ENCODE measurements around the gene NAALADL2. TPM values are rescaled to one million over a fixed set of nuclear protein-coding genes. Genes with fewer than 3 reads are reported as not detected.

Gene NAALADL2
- total RNA-seq, 2 donors from 2014 or later = 8.5 to 24.3 TPM

DNA sequence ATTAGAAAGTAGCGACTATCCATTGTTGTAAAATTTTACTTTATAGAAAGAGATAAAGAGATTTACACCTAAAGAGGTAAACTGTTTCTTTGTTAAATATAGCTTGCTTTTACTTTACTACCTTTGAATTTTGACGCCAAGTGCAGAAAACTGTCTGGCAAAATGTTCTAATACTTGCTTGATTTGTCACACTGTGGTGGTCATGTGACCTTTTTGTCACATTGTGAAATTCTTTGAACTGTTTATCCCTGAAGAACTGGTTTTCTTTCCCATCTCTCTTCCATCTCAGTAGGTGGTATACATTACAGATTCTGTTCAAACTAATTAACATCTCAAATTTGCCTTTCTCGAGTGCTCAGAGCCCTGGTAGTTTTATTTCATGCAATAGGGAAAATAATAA, 327.4 kb downstream of the NAALADL2 start:
- Histone ChIP-seq H3K9ac (ENCODE audit: low read depth in 2 of 2, low read length in 2 of 2) (no peak overlapping the region), H3K27ac (no peak overlapping the region), H3K9me3 (no peaks in the 10 kb centered on the region), H3K4me3 (no peak overlapping the region), H3K4me1 (no peaks in the 10 kb centered on the region), H3K36me3 (no peaks in the 10 kb centered on the region), H3K27me3 (no peaks in the 10 kb centered on the region)
- TF ChIP-seq, protein P1, sequence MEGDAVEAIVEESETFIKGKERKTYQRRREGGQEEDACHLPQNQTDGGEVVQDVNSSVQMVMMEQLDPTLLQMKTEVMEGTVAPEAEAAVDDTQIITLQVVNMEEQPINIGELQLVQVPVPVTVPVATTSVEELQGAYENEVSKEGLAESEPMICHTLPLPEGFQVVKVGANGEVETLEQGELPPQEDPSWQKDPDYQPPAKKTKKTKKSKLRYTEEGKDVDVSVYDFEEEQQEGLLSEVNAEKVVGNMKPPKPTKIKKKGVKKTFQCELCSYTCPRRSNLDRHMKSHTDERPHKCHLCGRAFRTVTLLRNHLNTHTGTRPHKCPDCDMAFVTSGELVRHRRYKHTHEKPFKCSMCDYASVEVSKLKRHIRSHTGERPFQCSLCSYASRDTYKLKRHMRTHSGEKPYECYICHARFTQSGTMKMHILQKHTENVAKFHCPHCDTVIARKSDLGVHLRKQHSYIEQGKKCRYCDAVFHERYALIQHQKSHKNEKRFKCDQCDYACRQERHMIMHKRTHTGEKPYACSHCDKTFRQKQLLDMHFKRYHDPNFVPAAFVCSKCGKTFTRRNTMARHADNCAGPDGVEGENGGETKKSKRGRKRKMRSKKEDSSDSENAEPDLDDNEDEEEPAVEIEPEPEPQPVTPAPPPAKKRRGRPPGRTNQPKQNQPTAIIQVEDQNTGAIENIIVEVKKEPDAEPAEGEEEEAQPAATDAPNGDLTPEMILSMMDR (IDR thresholded peaks at IDR 0.05) = no peak
- intact Hi-C loops (cut with DNase I) = no loop called here
- DNase-seq = no peak

DNA sequence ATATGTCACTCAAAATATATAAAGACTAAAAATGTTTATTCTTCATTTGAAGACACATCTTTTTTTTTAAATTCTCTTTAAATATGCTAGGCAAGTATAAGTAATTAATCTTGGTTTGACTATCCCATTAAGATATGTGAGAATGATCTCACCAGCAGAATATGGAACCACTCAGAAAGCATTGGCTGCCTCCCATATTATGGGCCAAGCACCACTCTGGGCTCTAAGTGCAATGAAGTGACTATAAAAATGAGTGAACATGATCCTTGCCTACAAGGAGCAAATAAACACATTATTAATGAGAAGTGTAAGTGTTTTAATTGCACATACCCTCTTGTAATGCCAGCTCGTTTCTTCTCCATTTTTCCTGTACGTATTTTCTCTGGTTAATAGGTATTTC, 328.5 kb downstream of the NAALADL2 start:
- no peaks in the 10 kb centered on the region for H3K9me3 ChIP-seq
- H3K4me1 ChIP-seq = no peaks in the 10 kb centered on the region
- no peak for DNase-seq
- intact Hi-C loops (cut with DNase I) = no loop called here
- no peaks in the 10 kb centered on the region for H3K27me3 ChIP-seq
- no peak overlapping the region for H3K9ac ChIP-seq (ENCODE audit: low read depth in 2 of 2, low read length in 2 of 2)
- H3K4me3 ChIP-seq = no peak overlapping the region
- no peak overlapping the region for H3K27ac ChIP-seq
- no peaks in the 10 kb centered on the region for H3K36me3 ChIP-seq
- TF ChIP-seq, protein P1 (IDR thresholded peaks at IDR 0.05) = no peak

DNA sequence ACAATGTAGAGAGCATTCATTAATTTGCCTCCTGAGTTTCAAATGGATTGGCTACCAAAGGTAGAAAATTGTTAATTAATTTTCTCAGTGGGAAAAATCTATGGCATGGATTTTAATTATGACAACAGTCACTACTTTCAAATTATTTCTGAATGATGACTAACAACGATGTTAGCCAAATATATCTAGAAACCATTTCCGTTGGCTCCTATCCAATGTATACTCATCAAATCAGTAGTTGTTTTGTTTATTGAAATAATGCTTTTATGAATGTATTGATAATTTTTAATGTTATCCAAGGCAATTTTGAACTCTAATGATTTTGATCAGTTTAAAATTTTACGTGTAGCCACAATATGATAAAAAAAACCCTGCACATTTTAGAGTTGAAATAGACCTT, 333.4 kb downstream of the NAALADL2 start:
- Histone ChIP-seq H3K9me3 (no peaks in the 10 kb centered on the region), H3K27me3 (no peaks in the 10 kb centered on the region), H3K4me3 (no peak overlapping the region), H3K4me1 (no peaks in the 10 kb centered on the region), H3K9ac (ENCODE audit: low read depth in 2 of 2, low read length in 2 of 2) (no peak overlapping the region), H3K27ac (no peak overlapping the region), H3K36me3 (no peaks in the 10 kb centered on the region)
- TF ChIP-seq, protein P1 (IDR thresholded peaks at IDR 0.05) = no peak
- intact Hi-C loops (cut with DNase I) = no loop called here
- DNase-seq = no peak

DNA sequence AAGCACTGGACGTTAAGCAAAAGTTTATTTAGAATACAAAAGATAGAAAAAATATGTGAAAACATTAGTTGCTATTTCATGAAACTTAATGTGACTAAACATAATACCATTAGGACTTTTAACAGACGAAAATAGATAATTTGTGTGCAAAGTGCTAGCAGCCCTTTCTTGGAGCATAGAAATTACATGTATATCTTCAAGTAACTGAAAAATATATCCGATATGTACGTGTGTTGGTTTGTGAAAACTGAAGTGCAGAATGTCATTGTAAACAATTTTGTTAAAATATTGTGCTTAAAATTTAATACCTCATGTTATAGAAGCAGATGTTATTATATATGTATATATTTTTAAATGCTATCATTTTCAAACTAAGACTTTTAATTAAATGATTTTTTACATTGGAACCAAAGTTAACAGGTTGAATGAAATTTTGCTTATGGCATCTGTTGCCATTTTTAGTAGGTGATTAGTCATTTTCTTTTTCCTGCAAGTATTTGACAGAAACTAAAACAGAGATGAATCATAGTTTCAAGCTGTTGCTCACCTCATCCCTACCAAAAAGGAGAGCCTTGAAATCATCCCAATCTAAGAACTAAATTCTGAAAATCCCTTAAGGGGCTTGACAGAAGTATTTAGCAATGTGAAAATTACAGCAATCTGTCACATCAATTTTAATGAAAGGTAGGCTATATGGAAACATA, 334.8 kb downstream of the NAALADL2 start:
- no peak overlapping the region for H3K4me3 ChIP-seq
- H3K27me3 ChIP-seq = no peaks in the 10 kb centered on the region
- no peaks in the 10 kb centered on the region for H3K4me1 ChIP-seq
- TF ChIP-seq, protein P1 (IDR thresholded peaks at IDR 0.05) = no peak
- no peaks in the 10 kb centered on the region for H3K36me3 ChIP-seq
- H3K27ac ChIP-seq = no peak overlapping the region
- no peaks in the 10 kb centered on the region for H3K9me3 ChIP-seq
- no peak overlapping the region for H3K9ac ChIP-seq (ENCODE audit: low read depth in 2 of 2, low read length in 2 of 2)
- intact Hi-C loops (cut with DNase I) = no loop called here
- no peak for DNase-seq

DNA sequence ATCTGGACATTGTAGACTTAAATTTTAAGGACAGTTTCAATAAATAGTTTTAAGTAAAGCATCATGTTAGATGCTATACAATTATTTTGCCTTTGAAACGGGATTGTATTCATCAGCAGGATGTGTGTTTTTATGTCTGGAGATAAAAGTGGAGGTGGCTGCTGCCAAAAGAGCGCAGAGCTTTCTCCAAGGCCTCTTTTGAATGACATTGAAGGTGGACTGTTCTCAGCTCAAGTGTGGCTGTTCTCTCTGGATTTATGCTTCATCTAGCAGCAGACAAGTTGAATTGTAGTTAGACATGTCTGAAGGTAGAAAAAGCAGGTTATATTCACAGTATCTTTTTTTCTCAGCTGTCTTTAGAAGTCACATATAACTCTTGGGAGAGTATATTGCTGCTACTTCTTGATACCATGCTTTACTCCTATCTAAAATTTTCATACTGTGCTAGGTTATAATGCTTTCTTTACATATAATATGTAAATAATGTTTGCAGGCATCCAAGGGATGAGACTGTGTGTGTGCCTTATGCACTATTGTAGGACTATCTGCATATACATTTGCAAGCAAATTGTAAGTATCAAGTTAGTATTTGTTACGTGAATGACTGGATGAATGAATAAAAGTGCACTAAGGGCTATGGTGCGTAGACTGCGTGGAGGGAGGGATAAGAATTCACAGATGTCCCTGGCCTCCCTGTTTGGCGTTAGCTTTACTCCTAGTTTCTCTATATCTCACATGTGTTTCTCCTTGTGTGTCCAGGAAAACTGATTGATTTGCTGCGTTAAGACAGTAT, 340.1 kb downstream of the NAALADL2 start:
- Histone ChIP-seq H3K4me3 (no peak overlapping the region), H3K36me3 (no peaks in the 10 kb centered on the region)

More for the DNA sequence above, 340.1 kb downstream of the NAALADL2 start:
- no peak overlapping the region for H3K27ac ChIP-seq
- H3K27me3 ChIP-seq = no peaks in the 10 kb centered on the region
- no peak overlapping the region for H3K9ac ChIP-seq (ENCODE audit: low read depth in 2 of 2, low read length in 2 of 2)
- H3K4me1 ChIP-seq = no peaks in the 10 kb centered on the region
- DNase-seq = no peak
- intact Hi-C loops (cut with DNase I) = no loop called here
- TF ChIP-seq, protein P1 (IDR thresholded peaks at IDR 0.05) = no peak
- no peaks in the 10 kb centered on the region for H3K9me3 ChIP-seq
